Measurements from ENCODE around the gene CGNL1. TPM values are rescaled to one million over a fixed set of nuclear protein-coding genes. Genes with fewer than 3 reads are reported as not detected.
A peak's percentile ranks its signal among the peaks of the same experiment; 100 is the strongest.

Gene CGNL1
- total RNA-seq, 1 donor from 2014 or later = 20.6 TPM

DNA sequence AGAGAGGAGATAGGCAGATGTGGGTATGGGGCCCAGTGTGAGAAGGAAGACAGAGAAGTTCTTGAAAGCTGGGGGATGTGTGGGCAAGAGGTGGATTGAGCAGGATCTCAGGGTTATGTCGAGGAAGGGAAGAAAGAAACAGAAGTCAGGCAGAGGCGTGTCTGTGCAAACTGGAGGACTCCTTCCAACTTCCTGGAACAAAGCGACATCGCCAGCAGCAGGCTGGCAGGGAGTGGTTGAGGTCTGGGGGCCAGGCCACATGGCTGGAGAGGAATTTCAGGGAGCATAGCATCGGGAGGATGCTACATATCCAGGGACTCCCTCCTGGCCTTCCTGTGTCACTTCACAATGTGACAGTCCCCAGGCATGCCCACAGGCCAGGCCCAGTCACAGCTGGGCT is 172.5 kb downstream of the CGNL1 start:
- no peak for DNase-seq

DNA sequence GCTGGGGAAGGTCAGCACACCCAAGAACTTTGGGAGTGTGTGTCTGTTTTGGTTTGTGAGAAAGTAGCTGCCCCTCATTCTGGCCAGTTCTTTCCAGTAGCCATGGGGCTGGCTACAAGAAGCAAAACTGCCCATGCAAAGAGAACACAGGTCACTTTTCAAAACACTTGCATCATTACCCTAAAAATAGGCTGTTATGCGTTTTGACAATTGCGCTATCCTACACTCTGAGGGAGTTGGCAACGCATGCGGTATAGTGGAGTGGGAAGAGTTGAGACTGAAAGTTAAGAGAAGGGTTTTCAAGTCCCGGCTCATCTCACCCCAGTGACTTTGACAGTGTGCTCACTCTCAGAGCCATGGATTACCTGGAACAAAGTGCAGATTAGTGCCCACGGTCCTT is 173.6 kb downstream of the CGNL1 start:
- DNase-seq = no peak

DNA sequence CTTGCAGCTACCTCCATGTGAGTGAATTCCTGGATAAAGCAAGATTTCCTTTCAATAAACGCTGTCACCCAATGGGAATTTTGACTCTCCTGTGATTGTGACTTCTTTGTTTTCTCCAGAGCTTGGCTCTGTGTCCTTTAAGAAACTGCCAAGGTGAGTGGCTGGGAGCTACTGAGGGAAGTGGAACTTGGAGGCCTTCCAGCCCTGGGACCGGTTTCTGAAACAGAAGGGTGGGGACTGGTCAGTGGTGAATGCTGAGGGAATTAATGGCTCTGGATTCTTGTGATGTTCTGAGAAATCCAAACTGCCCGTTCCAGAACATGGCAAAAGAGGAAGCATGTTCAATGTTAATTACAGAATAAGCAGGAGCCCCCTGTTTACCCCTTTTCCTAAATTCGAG is 174.3 kb downstream of the CGNL1 start:
- no peak for DNase-seq

DNA sequence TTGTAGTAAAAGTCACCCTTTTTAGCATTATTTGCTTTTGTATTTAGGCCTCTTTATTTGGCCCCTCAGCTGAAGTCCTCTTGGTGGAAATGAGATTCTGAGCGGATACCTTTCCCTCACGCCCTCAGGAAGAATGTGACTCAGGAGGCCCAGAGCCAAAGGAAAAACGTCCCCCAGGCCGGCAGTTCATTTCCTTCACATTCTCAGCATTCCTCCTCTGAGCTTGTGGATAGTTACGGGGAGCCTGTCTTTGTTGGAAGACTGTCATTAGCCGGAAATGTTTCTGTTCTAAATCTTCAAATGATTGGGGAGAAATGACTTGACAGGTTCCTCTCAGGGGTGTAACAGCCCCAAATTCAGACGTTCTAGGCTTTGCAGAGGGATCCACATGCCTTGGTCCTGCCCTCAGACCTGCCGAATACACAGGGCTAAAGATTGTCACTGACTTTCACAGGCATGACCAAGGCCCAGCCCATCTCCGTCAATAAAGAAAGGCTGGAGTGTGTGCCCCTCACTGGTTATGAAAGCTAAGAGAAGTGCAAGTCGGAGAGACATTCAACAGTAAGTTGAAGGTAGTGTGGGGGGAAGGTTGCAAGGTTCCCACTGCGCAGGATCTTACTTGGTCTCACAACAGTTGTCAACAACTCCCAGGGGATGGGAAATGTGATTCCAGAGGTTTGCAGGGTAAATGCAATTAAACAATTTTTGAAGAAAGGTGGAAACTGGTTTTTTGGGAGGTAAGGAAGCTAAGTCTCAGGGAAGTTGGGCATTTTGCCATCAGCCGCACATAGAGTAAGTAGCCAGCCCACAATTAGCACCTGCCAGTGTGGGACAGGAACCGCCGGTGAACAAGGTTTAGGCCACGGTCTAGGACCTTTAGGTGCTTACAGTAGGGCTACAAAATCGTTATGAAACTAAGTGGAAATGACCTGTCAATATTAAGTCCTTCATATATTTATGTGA is 175.7 kb downstream of the CGNL1 start:
- DNase-seq = peak; percentile 69

DNA sequence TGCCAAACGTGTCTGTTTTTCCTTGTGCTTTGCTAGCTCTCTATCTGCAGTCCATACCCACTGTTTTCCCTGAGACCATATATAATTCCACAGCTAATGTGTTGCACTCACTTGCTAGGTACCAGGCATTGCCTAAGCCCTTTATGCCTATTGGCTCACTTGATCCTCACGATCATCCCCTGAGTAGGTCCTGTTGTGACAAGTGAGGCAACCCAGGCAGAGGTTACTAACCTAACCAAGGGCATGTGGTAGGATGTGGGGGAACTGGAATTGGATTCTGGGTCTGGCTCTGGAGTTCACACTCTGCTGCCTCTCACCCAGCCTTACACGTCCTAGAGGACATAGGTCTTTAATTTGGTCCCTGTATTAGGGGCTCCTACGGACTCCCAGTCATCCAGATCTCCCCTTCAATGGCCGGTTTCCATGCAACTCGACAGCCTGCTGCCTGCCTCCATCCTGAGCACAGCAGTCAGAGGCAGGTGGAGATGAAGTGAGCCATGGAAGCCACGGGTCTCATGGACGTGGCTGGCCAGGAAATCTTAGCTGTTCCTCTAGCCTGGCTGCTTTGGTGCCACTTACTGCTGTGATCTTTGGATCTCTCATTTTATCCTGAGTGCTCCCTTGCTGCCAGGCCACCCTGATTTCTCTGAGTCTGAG is 176.5 kb downstream of the CGNL1 start:
- DNase-seq = no peak

DNA sequence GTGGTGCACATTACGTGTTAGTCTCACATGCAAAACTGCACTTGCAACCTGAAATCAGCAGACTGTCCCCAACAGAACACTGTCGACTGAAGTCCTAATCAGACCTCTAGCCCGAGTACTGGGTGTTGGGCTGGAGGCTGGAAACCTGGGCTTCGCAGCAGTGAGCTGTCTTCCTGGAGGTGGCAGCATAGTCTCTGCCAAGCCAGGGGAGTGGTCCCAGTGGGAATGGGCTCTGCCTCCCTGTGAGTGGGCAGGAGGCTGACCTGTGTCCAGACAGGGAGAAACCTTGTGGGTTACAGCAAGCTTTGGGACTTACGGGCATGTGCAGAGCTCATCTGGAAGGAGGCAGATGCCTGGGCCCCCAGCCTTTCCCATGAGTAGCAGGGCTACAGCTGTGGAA is 177.2 kb downstream of the CGNL1 start:
- DNase-seq = no peak

DNA sequence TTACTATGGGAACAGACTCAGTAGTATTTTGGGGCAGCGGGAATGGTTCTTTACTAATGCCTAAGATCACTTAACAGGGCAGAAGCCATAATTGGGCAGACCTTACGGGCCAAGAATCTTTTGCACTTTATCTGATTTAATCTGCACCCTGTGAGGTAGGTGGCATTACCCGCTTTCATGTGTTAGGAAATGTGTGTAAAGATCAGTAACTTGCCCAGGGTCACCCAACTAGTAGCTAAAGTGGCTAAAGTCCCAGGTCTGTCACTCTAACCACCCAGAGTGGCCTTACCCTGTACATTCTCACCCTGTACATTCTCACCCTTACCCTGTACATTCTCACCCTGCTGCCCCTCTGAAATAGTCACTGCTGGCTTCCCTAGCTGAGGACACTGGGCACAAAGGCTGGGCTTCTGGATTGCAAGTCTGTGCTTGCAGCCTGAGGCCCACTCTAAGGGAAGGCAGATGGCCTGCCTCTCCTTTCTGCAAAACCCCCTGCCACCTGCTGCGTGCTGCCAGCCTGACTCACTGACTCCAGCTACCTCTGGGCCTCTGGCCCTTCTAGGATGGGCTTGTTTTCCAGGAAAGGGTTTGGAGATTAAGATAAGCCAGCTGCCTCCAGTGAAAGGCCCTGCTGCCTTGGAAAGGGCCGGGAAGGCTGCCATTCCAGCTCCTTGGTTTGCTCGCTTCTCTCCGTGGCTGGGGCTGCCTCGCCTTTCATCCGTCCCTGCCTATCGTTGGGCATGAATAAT is 177.9 kb downstream of the CGNL1 start:
- DNase-seq = peak; percentile 94

DNA sequence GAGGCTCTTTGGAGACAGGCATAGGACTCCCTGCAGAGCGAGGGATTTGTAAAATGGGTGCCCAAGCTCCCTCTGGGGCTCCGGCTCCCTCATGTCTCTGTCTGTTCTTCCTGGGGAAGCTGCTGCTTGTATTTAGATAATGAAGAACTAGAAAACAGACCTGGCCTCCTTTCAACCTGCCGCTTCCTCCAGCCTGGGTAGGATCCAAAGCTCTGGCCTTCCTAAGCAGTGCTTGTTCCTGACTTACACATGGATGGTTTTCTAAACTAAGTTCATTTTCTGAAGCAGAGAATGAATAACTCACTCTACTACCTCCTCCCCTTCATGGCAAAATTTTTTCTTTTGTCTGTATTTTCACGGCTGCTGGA is 178.5 kb downstream of the CGNL1 start:
- DNase-seq = no peak

DNA sequence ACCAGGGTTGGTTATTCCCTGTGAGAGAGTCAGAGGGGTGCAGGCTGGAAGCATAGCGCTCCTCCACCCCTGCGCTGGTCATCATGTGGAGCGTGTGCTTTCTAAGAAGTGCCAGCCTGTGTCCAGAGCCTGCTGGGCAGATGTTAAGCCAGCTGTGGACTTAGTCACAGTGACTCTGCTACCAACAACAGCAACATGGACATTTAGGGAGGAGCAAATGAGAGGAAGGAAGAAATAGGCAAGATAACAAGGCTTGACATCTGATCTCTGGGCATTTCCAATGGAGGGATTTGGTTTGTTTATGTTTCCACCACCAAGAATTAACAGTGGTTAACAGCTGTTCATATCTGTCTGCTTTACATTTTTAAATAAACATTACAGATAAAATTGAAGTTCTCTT is 179.0 kb downstream of the CGNL1 start:
- peak; percentile 93 for DNase-seq

DNA sequence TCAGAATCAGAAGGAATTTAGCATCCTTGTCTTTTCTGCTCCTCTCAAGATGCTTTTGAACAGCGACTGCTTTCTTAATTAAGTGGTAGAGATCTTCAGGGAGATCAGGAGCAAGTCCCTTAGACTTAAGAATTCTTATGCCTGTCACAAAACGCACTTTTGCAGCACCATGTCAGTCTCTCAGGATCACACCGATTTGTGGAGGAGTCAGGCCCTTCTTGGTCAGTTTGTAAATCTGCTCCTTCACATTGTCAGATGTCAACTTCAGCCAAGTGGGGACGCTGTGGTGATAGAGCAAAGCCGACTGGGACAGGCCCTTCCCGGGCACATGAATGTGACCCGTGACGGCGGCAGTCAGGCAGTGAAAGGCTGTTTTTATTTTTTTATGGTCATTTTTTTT is 179.7 kb downstream of the CGNL1 start:
- DNase-seq = no peak

DNA sequence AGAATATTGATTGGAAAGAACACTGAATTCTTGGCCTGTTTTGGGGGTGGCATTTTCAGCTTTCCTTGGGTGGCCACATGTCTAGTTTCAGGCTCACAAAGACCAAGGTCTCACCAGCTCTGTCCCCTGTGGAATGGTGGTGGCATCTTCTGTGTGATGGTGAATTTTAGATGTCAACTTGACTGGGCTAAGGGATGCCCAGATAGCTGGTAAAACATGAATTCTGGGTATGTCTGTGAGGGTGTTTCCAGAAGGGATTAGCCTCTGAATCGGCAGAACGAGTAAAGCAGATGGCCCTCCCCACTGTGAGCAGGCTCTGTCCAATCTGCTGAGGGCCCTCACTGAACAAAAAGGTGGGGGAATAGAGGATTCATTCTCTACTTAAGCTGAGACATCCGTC is 181.0 kb downstream of the CGNL1 start:
- DNase-seq = no peak

DNA sequence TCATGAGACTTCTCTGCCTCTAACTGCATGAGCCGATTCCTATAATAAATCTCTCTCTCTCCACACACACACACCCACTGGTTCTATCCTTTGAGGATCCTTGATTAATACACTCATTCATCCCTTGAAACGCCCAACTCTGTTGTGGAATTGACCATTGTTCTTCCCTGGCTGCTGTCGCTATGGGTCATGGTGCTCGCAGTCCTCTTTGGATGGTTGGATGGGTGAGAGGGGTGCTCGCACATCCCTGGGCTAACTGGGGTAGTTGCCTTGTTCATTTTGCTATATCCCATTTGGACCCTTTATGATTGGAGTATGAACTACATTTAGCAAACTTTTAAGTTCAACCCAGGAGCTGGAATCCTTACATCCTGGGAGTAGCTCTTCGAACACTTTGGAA is 181.5 kb downstream of the CGNL1 start:
- no peak for DNase-seq

DNA sequence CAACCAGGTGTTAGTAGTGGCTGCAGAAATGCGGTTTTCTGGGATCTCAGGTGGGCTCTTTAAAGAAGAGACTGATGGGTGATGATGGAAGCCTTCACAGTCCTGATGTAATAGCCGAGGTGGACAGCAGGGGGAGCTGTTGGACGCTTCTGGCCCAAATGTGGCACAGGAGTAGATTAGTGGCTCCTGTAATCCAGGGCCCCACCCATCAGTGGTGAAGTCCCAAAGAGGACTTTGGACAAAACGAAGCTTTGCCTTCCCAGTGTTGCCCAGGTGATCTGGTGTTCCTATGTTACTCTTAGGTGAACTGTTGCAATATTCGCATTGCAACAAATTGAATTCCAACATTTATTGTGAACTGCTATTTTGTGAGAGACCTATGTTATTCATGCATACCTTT is 183.6 kb downstream of the CGNL1 start:
- peak; percentile 51 for DNase-seq

DNA sequence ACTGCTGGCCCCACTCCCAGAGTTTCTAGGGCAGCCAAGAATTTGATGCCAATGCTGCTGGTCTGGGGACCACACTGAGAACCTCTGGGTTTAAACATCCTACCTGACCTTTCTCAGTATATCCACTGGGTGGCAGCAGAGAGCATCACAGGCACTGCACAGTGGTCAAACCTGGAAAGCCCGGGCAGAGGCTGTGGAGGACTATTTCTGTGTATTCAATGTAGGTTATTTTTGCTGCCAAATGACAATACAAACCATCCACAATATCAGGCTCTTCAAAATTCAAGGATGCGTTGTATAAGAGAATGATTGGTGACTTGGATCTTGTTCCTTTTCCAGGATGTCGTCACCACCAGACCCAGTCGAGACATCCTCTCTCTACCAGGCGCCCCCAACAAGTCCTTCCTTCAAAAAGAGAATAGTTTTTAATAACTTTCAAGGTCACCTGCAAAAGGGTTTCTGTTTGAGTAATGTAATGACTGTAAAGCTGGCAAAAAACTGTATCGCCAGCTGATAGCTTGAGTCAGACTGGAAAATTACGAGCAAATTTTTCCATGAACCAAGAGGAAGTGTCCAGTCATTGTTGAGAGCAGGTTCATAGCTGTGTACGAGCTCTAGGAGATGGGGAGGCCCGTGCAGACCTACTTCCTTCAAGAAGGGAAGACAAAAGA is 184.9 kb downstream of the CGNL1 start:
- peak; percentile 93 for DNase-seq

DNA sequence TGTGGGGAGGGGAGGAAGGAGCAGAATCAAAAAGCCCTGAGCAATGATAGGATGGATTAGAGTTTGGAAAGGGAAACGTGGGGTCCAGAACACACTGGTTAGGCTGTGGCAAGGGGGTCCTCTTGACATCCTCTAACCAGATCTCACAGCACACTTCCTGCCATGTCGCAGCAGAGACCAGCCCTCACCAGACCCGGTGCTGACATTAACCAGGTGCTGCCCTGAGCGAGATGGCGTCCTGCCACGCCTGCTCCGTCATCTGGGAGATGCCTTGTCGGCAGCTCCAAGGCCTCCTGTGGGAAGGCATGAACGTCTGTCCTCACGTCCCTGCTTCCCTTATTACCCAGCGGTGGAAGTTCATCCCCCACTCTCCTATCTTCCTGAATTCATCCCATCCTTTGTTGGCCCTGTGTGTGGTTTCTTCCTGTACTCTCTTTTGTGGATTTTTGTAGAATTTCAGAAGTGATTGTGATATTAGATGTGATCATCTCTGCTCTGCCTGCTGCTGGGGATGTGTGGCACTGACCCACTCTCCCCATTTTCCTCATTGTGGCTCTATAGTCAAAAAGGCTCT is 186.0 kb downstream of the CGNL1 start:
- no peak for DNase-seq

DNA sequence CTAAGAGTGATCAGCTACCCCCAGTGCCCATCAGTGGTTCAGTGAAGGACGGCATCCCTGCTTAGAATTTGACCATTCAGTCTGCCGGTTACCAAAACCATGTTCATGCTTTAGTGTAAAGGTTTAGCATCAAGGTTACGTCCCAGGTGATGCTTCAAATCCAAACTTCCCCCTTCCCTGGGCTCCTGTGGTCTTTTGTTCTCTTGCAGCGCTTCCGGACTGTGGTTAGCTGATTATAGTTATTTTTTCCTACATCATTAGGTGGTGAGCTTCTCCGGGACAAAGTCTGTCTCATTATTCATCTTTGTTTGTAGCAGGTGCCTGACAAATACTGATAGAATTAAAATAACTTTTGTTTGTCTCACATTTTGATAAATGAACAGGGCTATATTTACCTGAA is 187.1 kb downstream of the CGNL1 start:
- no peak for DNase-seq

DNA sequence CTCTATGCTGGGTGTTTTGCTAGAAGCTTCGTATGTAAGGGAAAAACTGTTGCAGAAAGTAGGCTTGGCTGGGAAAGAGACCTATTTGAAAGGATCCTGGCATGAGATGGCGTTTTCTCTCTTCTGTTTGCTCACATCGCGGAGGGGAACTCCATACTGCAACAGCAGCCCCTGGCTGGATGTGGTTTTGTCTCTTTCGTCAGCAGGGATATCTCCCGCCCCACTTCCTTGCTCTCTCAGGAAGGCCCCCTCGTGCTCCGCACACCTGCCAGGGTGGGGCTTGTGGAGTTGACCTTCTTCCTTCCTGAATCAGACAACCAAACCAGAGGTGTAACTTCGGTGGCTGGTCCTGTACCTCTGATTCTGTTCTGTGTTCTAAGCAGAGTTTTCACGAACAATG is 189.0 kb downstream of the CGNL1 start:
- no peak for DNase-seq

DNA sequence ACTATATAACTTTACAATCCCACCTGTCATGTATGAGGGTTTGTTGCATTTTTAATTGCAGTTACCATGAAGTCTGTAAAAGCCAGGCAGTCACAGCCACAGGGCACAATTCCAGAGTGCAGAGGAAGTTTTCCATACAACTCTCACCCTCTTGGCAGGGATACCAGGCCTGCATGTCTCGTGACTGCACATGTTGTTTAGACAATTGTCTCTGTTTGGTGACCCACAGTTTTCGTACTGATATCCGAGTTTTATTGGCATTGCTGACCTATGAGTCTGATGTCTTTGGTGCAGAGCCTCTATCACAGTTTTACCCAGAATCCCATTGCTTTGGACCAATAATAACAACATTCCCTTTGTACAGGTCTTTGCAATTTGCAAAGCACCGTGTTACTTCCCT is 190.5 kb downstream of the CGNL1 start:
- peak; percentile 37 for DNase-seq

DNA sequence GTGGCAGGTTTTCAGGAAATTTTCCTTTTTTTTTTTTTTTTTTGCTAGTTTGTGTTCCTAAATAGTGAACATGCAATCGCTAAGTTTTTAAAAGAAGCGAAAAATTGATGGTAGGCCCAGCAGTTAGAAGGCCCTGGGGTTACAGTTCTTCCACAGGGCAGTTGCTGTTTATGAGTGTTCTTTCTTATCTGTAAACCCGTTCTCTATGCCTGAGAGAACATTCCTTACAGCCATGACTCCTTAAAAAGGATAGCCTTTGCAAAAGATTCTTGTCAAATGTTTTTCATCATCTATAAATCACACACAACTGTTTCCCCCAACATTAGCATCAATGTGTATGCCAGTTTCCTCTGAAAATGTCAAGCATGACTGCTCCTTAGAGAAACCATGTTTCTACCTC is 191.6 kb downstream of the CGNL1 start:
- no peak for DNase-seq

DNA sequence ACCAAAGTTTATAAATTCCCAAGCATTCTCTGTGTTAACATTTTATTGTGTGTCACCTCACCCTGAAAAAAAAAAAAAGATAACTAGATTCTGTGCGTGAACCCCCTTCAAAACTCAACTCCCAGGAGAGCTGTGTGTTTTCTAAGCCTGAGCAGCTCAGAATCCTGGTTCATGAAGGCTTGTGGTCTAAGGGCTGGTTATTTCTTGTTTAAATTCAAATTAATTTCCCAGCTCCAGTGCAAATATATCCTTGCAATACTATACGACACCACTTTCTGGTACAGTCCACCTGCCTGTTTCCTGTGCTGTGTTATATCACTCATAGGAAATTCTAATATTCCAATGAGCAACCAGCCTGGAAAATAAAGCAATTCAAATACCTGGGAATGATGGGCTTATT is 192.0 kb downstream of the CGNL1 start:
- DNase-seq = no peak

DNA sequence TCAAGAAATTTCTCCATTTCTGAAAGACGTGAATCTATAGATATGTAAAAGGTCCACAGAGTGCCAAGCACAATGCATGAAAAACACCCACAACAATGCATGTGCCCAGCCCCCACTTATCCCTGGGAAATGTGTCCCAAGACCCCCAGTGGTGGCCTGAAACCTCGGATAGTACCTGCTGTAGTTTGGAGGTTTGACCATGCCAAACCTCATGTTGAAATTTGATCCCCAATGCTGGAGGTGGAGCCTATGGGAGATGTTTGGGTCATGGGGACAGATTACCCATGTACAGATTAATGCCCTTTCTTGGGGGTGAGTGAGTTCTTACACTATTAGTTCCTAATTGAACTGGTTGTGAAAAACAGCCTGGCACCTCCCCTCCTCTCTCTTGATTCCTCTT is 194.0 kb downstream of the CGNL1 start:
- no peak for DNase-seq

DNA sequence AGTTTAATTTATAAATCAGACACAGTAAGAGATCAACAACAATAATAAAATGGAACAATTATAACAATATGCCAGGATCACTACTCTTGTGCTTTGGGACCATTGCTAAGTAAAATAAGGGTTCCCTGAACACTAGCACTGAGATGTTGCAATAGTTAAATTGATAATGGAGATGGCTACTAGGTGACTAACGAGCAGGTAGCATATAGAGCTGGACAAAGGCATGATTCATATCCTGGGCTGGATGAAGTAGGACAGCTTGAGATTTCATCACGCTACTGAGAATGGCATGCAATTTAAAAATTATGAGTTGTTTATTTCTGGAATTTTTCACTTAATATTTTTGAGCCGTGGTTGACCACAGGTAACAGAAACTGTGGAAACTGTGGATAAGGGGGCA is 194.7 kb downstream of the CGNL1 start:
- DNase-seq = no peak

Measured in tongue (tissue), 2 donors.